Activated CD8-positive, alpha-beta memory T cell treated with anti-CD3 and anti-CD28 coated beads for 4 hours (primary cell): Measurements from ENCODE around the gene CGB7.
"Not testable (repeated sequence)": the region's sequence is repeated elsewhere in the genome, so short reads cannot be mapped to it uniquely, and the experiment has no call there.

ENCODE experiments used
- DNase-seq, 2 donors: peaks; one replicate each; pipeline ENCODE4 v3.0.0-alpha.2; 2020; ENCODE audit warnings: low read depth in 2 of 2

The CGB7 gene

DNA sequence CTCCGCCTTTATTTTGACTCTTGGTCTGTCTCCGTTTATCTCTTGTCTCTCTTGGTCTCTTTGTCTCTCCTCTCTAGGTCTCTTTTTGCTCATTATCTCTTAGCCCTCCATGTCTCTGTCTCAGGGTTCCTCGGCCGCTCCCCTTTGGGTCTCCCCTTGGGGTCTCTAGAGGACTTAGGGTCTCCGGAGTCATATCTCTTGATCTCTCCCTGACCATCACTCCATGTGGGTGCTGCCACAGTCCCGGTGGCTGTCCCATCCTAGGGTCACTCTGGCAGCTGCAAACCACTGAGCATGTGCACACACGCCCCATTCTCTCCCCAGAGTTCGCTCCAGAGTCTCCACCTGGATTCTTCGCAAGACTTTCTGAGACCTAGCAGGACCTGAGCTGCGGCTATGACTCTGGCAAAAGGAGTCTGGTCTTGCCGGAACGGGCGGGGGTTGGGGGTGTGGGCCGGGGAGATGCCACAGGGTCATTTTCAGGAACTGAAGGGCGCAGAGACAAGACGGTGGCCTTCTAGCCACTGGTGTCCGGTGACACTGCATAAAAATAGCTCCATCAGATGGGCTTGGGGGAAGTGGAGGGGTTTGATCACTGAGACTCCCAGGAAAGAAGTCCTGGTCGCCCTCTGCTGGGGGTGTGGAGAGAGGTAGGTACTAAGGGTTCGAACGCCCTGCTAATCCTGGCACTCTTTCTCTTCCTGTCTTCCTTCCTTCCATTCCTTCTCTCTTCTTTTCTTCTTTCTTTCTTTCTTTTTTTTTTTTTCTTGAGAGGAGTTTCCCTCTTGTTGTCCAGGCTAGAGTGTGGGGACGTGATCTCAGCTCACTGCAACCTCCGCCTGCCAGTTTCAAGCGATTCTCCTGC lies 16.2 kb upstream of the CGB7 start:
- DNase-seq: no peak

- no peak for DNase-seq
Observed at GRCh38 chr19:49071860-49072547, 14.5 kb upstream of the CGB7 start.

DNA sequence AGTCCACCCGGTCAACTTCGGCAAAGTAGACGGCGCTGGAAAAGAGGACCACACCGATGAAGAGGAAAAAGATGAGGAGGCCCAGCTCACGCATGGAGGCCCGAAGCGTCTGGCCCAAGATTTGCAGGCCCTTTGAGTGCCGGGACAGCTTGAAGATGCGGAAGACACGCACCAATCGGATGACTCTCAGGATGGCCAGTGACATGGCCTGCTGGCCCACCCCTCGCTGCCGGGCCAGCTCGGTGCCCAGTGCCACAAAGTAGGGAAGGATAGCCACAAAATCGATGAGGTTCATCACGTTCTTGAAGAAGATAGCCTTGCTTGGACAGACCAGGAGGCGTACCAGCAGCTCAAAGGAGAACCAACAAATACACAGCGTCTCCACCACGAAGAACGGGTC lies 12.9 kb upstream of the CGB7 start:
- no peak for DNase-seq

- no peak for DNase-seq
Observed at GRCh38 chr19:49069026-49069425, 11.5 kb upstream of the CGB7 start.

DNA sequence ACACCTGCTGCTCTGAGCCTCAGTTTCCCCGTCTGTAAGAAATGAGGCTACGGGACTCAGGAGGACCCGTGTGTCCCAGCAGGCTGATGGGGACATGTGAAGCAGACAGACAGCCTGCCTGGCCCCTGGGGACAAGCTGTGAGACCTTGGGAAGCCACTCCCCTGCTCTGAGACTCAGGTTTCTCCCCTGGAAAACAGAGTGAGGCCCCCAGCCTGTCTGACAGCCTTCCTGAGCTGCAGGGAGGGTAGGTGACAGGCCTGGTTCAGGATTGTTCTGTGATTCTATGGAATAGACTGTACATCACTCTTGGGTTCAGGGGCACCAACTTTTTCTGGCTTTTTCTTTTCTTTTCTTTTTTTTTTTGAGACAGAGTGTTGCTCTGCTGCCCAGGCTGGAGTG lies 10.0 kb upstream of the CGB7 start:
- DNase-seq: no peak

- DNase-seq: no peak
Observed at GRCh38 chr19:49065905-49066512, 8.5 kb upstream of the CGB7 start.

DNA sequence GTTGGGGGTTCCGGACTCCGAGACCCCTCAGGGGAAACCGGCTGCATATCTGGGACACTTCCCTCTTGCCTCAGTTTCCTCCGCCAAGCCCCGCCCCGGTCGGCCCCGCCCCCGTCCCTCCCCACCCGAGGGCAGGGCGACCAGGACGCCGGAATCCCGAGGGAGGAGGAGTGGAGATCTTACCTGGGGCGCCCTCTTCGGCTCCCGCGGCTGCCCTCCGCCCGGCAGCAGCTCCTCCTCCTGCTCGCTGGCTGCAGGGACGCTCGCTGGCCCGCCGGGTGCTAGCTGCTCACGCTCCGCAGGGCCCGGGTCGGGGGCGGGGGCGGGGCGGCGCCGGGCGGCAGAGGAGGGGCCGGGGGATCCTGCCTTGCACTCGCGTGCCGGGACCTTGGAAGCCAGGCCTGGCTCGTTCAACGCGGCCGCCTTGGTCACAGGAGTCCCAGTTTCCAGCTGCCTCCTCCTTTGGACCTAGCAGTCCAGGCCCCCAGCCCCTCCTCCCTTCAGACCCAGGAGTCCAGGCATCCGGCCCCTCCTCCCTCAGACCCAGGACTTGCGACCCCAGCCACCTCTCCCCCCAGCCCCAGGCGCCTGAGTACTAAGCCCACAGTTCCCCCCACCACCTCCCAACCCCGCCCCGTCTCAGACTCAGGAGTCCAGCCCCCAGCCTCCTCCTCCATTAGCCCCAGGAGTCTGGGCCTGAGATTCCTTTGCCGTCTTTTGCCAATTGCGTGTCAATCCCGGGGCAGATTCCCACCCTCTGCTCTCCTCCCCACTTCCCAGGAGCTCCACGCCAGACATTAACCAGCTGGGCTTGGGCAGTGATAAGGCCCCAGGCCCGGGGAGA lies 7.4 kb upstream of the CGB7 start, which contains the start of gene NTF4:
Gene NTF4, minus strand, starts transcription at position 51 of the 844 bp plus-strand sequence. CDS start 2,821 bp downstream, outside the sequence.
- DNase-seq: no peak

GRCh38 chr19:49064029-49064629 lies 6.6 kb upstream of the CGB7 start:
- DNase-seq: no peak

DNA sequence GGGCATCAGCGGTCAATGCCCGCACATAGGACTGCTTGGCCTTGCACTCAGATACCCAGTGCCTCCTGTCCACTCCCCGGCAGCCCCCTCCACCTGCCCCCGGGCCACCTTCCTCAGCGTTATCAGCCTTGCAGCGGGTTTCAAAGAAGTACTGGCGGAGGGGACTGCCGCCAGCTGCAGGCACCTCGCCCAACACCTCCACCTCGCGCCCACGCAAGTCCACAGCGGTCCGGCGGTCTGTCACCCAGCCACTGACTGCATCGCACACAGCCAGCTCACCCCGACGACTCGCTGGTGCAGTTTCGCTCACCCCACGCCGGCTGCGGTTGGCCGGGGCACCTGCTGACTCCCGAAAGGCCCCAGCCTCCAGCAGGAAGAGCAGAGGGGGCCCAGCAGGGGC lies 3.9 kb upstream of the CGB7 start:
- no peak for DNase-seq

DNA sequence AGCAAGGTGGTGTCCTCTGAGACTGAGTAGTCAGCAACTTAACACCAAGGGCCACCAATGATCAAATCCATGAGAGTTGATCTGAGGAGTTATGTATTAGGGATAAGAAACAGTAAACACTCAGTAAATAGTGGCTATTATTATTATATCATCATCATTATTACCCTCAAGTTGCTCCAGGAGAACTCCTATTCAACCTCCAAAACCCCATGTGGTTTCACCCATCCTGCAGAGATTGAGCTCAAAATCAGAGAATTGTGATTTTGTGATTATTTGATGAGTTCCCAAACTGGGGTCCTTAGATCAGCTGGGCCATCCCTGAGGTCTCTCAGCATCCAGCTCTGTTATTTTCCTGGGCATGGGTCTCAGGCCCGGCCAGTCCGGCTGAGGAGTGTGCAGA lies 3.5 kb upstream of the CGB7 start:
- DNase-seq: no peak

DNA sequence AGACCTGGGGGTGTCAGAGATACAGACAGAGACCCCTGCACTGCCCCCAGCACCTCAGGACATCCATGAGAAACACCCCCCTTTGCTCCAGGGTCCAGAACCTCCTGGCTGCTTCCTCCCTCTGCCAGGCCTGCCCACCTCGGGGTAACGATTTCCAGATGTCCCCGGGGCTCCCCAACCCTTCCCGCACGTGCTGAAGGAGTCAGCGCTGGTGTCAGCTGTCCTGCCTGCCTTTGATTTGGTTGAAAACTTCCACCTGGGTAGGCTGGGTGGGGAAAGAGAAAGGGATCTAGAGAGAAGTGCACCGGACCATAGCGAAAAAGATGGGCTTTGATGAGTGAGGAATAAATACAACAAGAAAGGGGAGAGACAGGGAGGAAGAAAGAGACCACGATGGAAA lies 1.5 kb upstream of the CGB7 start:
- DNase-seq: no peak

DNA sequence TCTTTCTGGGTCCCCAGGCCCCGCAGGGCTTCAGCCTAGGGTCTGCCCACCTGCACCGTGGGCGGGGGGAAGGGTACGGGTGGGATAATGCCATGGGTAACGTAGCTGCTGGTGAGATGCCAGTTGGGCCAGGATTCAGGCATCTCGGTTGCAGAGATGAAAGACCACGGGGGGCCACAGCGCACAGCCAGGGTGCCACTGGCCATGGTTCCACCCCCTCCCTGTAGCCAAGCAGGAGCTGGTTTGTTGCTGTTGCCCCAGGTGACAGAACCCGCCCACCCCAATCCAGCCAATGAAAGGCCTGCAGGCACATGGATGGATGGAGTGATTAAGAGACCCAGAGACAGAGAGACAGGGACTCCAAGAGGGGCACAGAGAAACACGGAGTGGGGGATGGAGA lies 1.0 kb upstream of the CGB7 start:
- DNase-seq: no peak

- DNase-seq: not testable (repeated sequence)
Observed at GRCh38 chr19:49056902-49057596, 500 bp downstream of the CGB7 start.

DNA sequence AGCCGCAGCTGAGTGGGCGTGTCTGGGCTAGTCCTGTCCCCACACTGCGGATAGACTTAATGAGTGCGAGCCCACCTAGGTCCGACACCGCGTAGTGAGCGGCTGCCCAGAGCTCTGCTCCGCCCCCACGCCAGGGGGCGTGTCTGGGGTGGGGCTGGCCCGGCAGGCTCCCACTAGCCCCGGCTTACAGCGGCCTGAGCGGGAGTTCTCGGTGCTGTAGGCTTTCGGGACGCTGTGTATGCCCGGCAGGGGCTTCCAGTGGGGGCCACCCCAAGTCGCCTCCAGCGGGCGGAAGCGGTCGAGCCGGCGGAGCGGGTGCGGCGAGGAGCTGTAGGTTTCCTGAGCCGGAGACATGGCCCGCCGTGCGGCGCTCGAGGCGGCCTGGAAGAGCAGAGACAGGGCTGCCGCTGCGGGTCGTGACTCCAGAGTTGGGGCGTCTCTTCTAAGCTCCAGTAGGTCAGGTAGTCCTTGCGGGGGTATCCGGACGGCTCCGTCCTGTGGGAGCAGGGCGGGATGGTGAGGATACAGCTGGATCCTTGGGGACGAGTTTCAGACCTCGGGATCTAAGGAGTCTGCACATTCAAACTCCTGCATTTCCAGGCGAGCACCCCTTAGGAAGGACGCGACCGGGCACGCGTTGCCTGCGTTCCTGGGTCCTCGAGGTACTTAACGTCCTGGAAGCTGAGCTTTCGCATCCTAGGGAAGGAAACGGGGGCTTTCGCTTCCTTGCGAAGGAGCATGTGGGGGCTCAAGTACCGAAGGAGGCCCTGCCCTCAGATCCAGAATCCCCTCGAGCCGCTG lies 1.2 kb downstream of the CGB7 start:
- DNase-seq: no peak

- DNase-seq: not testable (repeated sequence)
Observed at GRCh38 chr19:49050376-49051033, 7.0 kb downstream of the CGB7 start.

GRCh38 chr19:49049834-49050233 lies 7.7 kb downstream of the CGB7 start:
- not testable (repeated sequence) for DNase-seq

- not testable (repeated sequence) for DNase-seq
Observed at GRCh38 chr19:49049011-49049410, 8.5 kb downstream of the CGB7 start, which contains the start of gene CGB8. Gene CGB8, minus strand, starts transcription at chr19:49049111. Its CDS starts 372 bp downstream, at chr19:49048739.

- not testable (repeated sequence) for DNase-seq
Observed at GRCh38 chr19:49043548-49043947, 14.0 kb downstream of the CGB7 start, which contains the start of gene CGB5. Gene CGB5, plus strand, starts transcription at chr19:49043848. Its CDS starts 362 bp downstream, at chr19:49044210.

GRCh38 chr19:49042666-49043065 lies 14.9 kb downstream of the CGB7 start:
- not testable (repeated sequence) for DNase-seq
